ENCODE data around the gene PRR30. TPM values are rescaled to one million over a fixed set of nuclear protein-coding genes. Genes with fewer than 3 reads are reported as not detected.
"Not testable (repeated sequence)": the region's sequence is repeated elsewhere in the genome, so short reads cannot be mapped to it uniquely, and the experiment has no call there.

The PRR30 gene
- not detected for polyA plus RNA-seq

DNA sequence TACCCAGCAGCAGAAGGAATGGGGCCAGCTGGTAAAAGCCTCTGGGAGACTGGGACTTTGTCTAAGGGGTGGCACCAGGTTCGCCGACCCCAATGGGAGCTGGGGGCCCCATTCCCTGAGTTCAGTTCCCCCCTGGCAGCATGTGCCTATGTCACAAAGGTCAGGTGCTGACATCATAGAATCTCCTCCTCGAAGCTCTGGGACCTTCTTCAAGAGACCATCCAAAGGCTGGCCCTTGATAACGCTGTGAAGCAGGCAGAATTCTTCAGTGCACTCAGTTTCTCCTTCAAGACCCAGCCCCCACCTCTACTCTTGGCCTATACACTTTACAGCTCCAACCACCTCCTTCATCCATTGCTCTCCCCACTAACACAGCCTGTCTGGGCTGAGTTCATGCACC is at the start of gene PRR30:
Gene PRR30, minus strand, starts transcription at position 101 of the 400 bp plus-strand sequence. CDS start 1,081 bp downstream, outside the sequence.
- WGBS, 3 donors = 67 to 83% (median 80%) methylated on average over 4 of the region's 4 CpGs
- H3K27ac ChIP-seq (ENCODE audit: low read depth, low read length) = no peak within 1 kb of the TSS

DNA sequence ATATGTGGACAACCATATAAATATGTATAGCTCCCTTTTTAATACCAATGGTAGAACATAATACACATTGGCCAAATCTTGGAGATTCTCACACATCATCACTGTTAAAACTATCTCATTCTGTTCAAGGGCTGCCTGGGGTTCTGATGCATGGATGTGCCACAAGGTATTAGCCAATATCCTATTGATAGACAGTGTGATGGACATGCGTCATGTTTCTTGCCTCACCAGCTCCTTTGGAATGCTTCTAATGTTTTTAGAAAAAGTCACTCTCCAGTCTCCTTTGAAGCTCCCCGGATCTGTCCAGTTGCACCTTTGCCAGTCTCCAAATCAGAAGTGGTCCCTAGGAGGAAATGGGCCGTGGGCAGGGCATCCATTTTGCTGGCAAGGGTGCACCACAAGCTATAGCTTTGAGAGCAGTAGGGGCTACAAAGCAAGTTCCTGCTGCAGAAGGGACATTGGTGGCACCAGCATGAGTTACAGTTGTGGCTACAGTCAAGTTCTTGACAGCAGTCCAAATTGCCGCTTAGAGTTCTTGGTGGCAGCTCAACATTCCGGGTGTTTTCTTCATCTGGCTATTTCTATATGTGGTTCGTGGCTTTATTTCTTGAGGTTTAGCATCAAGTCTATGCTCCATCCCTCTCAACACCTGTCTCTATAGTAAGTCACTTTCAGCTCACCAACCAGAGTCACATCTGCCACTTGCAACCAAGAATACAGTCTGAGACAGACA is 47.6 kb upstream of the PRR30 start:
- no peak overlapping the region for H3K27ac ChIP-seq (ENCODE audit: low read depth, low read length)

DNA sequence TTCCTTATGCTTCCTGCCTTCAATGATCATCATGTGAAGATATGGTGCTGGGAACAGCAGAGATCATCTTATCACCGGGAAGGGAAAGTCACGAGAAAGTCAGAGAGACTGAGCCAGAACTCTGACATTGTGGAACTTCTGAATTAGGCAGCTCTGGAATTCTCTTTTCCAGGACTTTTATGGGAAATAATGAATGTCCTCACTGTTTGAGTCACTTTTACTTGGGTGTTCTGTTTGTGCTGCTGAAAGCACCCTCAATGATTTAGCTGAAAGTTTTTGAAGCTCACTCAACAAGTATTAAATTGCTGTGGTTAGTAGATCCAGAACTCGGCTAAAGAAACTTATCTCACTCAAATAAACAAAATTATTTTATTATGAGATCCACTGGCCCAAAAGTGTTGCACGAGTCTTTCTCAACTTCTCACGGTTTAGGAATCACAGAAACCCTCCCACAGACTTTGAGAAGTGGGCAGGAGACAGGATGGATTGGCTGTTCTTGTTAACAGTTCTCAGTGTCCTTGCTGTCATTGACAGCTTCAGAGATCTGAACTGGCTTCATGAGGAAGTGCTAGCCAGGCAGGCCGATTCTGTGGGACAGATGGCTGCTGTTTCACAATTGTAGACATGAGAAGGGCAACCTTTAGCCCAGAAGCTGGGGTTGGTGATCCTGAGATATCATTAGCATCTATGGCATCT is 46.3 kb upstream of the PRR30 start:
- peak overlapping the region; percentile 70 for H3K27ac ChIP-seq (ENCODE audit: low read depth, low read length)
- 28 to 33% (median 30%) methylated on average over 6 of the region's 6 CpGs for WGBS, 3 donors

More for the DNA sequence above, 47.6 kb upstream of the PRR30 start:
- 64 to 66% (median 65%) methylated on average over 6 of the region's 6 CpGs for WGBS, 3 donors

DNA sequence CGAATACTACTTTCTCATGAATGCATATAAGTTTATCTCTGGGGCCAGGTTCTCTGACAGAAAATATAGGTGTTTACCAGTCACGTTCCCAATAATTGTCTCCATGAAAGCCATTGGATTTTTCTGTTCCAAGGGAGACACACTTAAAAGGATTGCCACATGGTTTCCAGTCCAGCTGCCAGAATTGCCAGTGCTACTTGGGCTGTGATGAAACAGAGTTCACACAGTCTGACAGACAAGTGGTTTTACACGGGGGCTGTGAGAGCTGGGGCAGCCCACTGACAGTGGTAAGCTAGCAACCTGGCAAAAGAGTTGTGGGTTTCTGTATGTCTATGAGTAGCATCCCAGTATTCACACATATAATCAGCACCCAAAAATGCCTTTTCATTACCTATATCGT is 44.9 kb upstream of the PRR30 start:
- no peak overlapping the region for H3K27ac ChIP-seq (ENCODE audit: low read depth, low read length)
- 60 to 69% (median 68%) methylated on average over 4 of the region's 4 CpGs for WGBS, 3 donors

DNA sequence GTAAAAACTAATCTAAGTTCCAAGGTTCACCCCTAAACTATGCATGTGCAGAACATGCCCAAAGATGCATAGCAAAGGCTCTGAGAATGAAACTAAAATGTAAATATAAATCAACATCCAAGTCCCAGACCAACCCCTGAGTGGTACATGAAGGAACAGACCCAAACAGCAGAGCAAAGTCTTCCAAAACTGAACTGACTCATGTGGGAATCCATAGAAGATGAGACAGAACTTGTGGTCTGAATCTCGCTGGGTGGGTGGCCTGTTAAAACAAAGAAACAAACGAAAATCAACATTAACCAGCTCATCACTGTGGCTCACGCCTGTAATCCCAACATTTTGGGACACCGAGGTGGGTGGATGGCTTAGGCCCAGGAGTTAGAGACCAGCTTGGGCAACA is 43.1 kb upstream of the PRR30 start:
- 67 to 73% (median 67%) methylated on average over 4 of the region's 4 CpGs for WGBS, 3 donors
- no peak overlapping the region for H3K27ac ChIP-seq (ENCODE audit: low read depth, low read length)

DNA sequence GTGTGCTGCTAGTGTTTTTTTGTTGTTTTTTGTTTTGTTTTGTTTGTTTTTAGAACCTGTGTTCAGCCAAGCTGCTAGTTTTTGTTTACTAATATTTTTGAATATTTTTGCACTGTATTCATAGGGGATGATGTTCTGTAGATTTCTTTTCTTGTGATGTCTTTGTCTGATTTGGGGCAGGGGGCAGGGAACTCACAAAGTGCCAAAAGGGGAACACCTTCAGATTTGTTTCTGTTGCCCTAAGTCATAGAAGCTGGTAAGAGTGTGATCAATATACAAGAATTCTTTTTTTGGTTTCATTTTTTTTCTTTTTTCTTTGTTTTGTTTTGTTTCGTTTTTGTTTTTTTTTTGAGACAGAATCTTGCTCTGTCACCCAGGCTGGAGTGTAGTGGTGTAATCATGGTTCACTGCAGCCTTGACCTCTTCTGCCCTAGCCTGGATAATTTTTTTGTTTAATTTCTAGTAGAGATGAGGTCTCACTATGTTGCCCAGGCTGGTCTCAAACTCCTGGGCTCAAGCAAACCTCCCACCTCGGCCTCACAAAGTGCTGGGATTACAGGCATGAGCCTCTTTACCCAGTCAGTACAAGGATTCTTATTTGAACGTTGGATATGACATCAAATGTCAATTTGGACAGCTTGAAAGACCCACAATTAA is 40.3 kb upstream of the PRR30 start:
- H3K27ac ChIP-seq (ENCODE audit: low read depth, low read length) = no peak overlapping the region
- WGBS, 3 donors = 59 to 70% (median 62%) methylated on average over 3 of the region's 3 CpGs

DNA sequence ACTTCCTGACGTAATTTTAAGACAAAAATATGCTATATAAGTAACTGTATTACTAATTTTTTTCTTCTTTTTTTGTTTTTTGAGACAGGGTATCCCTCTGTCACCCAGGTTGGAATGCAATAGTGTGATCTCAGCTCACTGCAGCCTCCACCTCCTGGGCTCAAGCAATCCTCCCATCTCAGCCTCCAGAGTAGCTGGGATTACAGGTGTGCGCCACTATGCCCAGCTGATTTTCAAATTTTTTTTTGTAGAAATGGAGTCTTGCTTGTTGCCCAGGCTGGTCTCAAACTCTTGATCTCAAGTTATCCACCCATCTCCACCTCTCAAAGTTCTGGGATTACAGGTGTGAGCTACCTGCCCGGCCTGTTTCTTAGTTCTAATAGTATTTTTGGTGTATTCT is 39.3 kb upstream of the PRR30 start:
- H3K27ac ChIP-seq (ENCODE audit: low read depth, low read length) = no peak overlapping the region
- WGBS, 3 donors = 78 to 91% (median 88%) methylated on average over 3 of the region's 3 CpGs

DNA sequence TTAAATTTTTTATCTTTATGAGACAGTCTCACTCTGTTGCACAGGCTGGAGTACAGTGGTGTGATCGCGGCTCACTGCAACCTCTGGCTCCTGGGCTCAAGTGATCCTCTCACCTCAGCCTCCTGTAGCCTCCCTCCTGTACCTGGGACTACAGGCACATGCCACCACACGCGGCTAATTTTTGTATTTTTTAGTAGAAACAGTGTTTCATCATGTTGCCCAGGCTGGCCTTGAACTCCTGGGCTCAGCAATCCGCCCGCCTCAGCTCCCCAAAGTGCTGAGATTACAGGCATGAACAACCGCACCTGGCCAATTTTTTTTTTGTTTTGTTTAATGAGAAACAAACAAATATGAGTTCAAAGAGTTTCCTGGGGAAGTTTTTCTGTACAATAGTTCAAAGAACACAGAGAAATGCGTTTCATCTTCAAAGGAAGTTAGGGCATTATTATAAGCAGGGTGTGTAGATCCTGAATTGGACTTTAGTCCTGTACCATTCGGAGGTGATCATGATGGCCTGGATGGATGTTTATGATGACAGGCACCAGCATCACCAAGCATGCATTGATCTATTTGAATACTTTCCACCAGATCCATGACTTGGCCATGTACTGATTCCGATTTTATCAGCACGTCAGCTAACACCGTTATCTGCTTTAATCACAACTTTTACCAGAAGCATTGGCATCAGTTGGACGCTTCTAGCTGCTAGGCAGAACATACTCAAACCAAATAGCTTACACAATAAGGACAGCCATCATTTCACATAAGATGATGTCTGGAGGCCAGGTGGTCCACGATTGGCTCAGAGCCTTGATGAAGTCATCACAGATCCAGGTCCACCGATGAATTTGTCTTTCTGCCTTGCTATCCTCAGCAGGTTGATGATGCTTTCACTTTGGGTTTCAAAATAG is 38.5 kb upstream of the PRR30 start:
- 60 to 84% (median 81%) methylated on average over 15 of the region's 15 CpGs for WGBS, 3 donors
- H3K27ac ChIP-seq (ENCODE audit: low read depth, low read length) = no peak overlapping the region

DNA sequence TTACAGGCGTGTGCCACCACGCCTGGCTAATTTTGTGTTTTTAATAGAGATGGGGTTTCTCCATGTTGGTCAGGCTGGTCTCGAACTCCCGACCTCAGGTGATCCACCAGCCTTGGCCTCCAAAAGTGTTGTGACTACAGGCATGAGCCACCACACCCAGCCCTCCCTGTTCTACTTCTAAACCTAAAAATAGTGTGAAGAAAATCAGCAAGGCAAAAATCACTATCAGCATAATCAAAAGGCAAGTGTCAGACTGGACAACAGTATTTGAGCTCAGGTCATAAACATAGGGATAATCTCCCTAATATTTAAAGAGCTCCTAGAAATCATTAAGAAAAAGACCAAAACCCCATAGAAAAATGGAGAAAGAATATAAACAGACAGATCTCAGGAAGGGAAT is 36.6 kb upstream of the PRR30 start:
- H3K27ac ChIP-seq (ENCODE audit: low read depth, low read length) = not testable (repeated sequence)
- WGBS, 3 donors = 85 to 92% (median 89%) methylated on average over 4 of the region's 4 CpGs

DNA sequence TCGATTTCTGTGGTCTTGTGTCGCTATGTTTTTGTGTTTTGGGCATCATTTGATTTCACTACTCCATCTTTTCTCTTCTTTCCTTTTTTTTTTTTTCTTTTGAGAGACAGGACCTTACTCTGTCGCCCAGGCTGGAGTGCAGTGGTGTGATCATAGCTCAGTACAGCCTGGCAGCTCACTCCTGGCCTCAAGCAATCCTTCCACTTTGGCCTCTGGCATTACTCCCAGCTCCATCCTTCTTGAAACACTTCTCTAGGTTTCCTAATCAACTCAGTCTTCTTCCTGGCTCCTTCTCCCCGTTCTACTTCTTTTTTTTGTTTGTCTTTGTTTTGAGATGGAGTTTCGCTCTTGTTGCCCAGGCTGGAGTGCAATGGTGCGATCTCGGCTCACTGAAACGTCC is 36.1 kb upstream of the PRR30 start:
- H3K27ac ChIP-seq (ENCODE audit: low read depth, low read length) = no peak overlapping the region
- WGBS, 3 donors = 55 to 69% (median 67%) methylated on average over 8 of the region's 8 CpGs

DNA sequence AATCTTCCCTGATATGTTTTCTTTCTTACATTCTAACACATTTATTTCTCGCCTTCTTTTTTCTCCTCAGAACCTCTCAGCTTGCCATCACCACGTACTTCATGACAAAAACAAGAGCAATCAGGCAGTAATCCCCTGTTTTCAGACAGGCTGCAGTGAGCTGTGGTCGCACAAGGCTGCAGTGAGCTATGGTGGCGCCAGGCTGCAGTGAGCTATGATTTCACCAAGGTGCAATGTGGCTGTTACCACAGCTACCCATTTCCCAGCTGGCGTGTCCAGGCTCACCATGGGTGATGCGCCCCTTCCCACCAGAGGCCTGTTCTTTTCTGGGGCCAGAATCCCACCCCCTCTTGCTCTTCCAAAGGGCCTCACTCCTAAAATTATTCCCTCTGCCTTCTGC is 35.4 kb upstream of the PRR30 start:
- WGBS, 3 donors = 63 to 79% (median 78%) methylated on average over 6 of the region's 6 CpGs

DNA sequence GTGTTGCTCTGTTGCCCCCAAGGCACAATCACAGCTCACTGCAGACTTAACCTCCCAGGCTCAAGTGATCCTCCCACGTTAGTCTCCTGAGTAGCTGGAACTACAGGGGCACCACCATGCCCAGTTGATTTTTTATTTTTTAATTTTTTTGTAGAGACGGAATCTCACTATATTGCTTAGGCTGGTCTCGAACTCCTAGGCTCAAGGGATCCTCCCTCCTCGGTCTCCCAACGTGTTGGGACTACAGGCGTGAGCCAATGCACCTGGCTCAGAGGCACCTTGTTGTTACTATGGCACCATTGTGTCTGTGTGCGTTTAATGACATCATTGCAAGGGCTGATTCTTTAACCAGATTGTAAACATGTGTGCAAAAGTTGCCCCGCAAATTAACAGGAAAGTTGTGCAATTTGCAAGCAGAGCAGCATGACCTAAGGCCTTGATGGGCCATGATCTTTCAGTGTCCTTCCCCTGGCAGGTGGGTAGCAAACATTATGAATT is 32.2 kb upstream of the PRR30 start:
- 54 to 75% (median 70%) methylated on average over 8 of the region's 8 CpGs for WGBS, 3 donors
- H3K27ac ChIP-seq (ENCODE audit: low read depth, low read length) = no peak overlapping the region

More for the DNA sequence above, 35.4 kb upstream of the PRR30 start:
- no peak overlapping the region for H3K27ac ChIP-seq (ENCODE audit: low read depth, low read length)

DNA sequence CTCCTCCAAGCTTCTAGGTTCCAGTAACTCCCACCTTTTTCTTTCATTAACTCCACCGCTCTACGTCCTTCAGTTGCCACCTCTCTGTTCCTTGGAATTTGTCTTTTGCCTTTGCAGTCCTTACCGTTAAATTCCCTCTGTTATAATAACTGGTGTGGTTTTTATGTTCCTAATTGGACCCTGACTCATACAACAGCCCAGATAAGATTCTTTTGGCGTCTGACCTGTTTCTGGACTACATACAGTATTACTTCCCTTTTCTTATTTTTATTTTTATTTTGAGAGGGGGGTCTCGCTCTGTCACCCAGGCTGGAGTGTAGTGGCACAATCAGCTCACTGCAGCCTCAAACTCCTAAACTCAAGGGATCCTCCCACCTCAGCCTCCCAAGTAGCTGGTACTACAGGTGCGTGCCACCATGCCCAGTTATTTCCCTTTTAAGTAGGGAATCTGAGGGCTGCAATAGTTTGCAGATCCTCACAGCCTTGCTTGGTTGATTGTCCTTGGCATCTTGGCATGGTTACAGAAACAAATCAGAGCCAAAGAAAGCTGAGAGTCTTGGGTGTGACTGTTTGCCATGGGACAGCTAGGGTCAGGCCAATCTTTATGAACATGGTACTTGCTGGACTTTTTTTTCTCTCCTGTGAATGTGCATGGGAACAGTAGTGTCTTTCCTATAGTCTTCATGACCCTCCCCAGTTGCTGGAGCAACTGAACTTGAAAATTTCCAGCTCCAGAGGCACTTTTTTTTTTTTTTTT is 31.5 kb upstream of the PRR30 start:
- WGBS, 3 donors = 64 to 76% (median 73%) methylated on average over 6 of the region's 6 CpGs
- H3K27ac ChIP-seq (ENCODE audit: low read depth, low read length) = no peak overlapping the region

DNA sequence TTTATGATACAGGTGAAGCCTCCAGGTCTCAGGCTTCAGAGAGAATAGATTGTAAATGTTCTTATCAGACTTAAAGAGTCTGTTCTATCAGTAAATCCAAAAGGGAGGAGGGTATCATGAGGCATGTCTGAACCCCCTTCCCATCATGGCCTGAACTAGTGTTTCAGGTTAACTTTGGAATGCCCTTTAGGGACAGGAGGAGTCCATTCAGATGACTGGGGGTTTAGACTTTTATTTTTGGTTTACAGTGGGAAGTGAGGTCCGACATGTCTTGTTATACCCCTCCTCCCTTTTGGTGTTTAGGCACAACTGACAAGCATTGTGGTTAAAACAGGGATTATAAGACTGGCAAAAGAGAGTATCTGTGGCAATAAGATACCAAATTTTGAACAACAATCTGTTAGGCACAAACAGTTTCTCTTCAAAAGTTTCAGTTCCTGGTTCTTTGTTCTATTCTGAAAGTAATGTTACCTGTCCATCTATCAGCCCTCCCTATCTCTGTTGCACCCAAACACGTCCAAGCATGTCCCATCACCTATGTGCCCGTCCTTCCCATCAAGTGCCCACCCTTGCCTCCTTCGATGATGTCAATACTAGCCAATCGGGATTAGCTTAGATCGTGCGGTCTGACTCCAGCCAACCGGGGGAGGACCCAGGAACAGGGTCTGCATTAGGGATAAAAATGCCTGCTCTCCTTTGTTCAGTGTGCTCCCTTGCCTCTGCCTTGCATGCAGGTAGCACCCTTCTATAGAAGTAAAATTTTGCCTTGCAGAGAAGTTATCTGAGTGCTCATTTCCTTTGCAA is 26.0 kb upstream of the PRR30 start:
- no peak overlapping the region for H3K27ac ChIP-seq (ENCODE audit: low read depth, low read length)
- WGBS, 3 donors = 83 to 86% (median 84%) methylated on average over 8 of the region's 8 CpGs

DNA sequence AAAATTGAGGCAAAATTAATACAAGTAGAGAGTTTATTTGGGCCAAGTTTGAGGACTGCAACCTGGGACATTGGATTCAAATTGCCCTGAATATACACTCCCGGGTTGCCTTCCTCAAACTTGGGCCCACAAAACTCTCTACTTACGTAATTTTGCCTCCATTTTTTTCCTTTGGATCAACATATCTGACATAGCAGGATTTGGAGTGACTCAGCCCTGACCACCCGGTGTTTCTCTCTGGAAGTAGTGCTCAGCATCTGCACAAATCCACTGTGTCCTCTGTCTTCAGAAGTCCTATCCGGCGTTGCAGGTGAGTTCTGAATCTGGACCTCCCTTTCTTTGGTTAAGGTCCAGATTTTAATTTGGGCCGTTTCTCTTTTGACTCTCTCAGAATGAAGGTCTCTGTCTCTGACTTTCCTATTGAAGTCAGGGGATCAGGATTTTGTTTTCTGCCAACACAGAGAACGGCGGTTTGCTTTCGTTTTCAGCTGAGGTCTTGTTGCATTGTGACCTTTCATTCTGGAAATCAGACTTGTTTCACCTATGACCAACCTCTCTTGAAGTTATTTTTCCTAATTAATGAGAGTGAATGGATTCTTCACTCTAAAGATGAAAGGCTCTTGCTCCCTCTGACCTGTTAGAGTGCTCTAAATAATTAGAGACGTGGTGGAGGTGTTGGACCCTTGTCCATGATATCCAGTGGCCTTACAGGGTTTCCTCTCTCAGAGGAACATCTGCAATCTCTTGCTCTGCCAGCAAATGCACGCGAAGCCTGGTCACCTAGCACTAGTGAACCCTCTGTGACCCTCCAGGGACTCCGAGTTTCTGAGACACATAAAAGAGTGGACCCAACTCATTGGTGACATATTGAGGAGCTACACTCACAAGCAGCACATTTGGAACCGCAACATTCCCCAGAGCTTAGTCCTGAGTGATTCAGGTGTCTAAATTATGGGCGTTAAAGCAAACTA is 23.2 kb upstream of the PRR30 start:
- 80 to 82% (median 81%) methylated on average over 15 of the region's 15 CpGs for WGBS, 3 donors
- no peak overlapping the region for H3K27ac ChIP-seq (ENCODE audit: low read depth, low read length)

DNA sequence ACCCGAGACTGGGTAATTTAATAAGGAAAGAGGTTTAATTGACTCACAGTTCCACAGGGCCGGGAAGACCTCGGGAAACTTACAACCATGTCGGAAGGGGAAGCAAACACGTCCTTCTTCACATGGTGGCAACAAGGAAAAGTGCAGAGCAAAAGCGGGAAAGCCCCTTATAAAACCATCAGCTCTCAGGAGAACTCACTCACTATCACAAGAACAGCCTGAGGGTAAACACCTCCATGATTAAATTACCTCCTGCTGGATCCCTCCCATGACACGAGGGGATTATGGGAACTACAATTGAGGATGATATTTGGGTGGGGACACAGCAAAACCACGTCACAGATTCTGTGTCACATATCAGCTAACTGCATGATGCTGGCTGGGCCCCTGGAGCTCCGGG is 21.0 kb upstream of the PRR30 start:
- H3K27ac ChIP-seq (ENCODE audit: low read depth, low read length) = no peak overlapping the region
- WGBS, 3 donors = 76 to 88% (median 86%) methylated on average over 9 of the region's 9 CpGs

Measured in adipose tissue (tissue), 3 donors.